HFF-Myc (cell line): ENCODE results near the gene PLXNA3.
A peak's percentile ranks its signal among the peaks of the same experiment; 100 is the strongest.

Experiments
- DNase-seq: peaks from one replicate; pipeline ENCODE4 v3.0.0-alpha.2; 2011; ENCODE audit warnings: low read depth; ENCODE audit errors: extremely low read depth
- H3K4me3 ChIP-seq: replicated peaks from 2 replicates; pipeline ENCODE4 v1.5.1; 2011; ENCODE audit warnings: low read depth, mild to moderate bottlenecking, control low read depth, low read length
- TF ChIP-seq, protein P1 (sequence below): IDR thresholded peaks from 2 replicates; pipeline ENCODE4 v1.5.1; 2012; ENCODE audit warnings: mild to moderate bottlenecking, low read depth, low read length, control low read depth; ENCODE audit errors: missing control alignments

The PLXNA3 gene

DNA sequence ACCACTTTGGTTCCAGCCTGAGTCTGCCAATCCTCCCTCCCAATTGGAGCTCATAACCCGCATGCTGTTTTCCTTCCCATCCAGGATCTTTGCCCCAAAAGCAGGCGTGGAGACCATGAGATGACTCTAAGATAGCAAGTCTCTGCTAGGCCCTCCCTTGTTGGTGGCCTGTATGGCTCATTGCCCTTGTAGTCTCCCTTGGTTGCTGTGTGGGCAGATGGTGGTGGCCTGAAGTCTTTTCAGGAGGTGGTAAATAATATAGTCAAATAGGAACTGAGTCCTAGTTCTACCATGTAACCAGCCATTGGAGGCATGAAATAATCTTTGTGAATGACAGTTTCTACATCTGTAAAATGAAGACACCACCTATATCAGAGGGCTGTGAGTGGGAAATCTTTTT is 28.4 kb upstream of the PLXNA3 start:
- H3K4me3 ChIP-seq, result peak overlapping the region; percentile 58
- no peak for DNase-seq

DNA sequence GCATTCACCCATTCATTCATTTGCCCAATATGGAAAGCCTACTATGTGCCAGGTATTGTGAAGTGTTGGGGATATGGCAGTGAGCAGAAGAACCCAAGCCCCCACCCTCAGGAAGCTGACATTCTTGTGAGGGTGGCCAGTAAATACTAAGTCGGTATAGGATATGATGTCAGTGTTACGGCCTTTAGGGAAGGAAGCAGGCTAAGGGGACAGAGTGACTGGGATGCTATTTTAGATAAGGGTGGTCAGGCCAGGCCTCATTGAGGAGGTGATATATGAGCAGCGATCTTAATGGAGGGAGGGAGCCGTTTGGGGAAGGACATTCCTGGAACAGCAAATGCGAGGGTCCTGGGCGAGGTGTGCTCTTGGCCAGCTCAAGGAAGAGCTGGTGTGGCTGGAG is 27.6 kb upstream of the PLXNA3 start:
- TF ChIP-seq, protein P1, sequence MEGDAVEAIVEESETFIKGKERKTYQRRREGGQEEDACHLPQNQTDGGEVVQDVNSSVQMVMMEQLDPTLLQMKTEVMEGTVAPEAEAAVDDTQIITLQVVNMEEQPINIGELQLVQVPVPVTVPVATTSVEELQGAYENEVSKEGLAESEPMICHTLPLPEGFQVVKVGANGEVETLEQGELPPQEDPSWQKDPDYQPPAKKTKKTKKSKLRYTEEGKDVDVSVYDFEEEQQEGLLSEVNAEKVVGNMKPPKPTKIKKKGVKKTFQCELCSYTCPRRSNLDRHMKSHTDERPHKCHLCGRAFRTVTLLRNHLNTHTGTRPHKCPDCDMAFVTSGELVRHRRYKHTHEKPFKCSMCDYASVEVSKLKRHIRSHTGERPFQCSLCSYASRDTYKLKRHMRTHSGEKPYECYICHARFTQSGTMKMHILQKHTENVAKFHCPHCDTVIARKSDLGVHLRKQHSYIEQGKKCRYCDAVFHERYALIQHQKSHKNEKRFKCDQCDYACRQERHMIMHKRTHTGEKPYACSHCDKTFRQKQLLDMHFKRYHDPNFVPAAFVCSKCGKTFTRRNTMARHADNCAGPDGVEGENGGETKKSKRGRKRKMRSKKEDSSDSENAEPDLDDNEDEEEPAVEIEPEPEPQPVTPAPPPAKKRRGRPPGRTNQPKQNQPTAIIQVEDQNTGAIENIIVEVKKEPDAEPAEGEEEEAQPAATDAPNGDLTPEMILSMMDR, result no peak
- DNase-seq, result no peak
- no peak overlapping the region for H3K4me3 ChIP-seq

More for the DNA sequence above, 28.4 kb upstream of the PLXNA3 start:
- TF ChIP-seq, protein P1, result no peak

DNA sequence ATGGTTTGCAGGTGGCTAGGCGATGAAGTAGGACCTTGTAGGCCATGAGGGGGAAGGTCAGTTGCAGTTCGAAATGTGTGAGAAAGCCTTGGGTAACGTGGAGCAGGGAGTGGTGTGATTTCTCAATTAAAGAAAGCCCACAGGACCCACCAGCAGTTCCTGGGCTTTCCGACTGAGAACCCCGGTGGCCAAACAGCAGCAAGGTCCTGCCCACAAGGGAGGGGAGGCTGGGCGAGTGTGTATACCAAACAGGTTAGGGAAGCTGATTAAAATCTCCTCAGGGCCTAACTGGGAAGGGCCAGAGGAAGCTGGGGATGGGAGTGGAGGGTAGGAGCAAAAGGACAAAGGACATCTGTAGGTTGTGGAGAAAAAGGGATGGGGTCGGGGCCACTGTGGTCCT is 27.2 kb upstream of the PLXNA3 start:
- DNase-seq, result no peak
- TF ChIP-seq, protein P1, result no peak
- H3K4me3 ChIP-seq, result no peak overlapping the region

DNA sequence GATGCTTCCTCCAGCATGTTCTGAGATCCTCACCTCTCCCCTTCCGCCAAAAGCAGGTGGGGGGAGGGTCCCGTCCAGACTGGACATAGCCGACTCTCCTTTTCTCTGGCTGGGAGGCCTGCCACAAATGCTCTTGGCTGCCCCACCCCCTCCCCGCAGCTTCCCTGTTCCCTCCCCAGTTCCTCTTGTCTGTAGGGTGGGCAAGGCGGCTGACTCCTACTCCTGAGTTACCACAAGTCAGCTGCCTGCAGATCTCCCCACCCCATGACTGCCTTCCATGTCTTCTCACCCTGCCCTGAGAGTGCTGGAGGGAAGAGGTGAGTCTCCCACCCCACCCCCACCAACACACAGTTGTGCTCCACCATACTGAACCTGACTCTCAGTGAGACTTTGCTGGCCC is 26.7 kb upstream of the PLXNA3 start:
- H3K4me3 ChIP-seq, result no peak overlapping the region
- TF ChIP-seq, protein P1, result no peak
- no peak for DNase-seq

DNA sequence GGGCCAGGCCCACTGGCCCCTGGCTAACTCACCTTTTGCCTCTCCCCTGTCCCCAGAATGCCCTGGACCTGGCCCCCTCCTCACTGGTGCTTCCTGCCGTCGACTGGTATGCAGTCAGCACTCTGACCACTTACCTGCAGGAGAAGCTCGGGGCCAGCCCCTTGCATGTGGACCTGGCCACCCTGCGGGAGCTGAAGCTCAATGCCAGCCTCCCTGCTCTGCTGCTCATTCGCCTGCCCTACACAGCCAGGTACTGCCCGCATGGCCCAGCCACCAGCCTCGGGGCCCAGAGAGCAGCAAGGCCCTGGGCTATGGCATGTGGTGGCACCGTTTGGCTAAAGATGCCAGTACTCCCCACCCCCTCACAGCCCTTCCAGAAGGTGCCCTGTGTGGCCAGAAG is 25.9 kb upstream of the PLXNA3 start:
- no peak overlapping the region for H3K4me3 ChIP-seq
- DNase-seq, result no peak
- TF ChIP-seq, protein P1, result no peak

DNA sequence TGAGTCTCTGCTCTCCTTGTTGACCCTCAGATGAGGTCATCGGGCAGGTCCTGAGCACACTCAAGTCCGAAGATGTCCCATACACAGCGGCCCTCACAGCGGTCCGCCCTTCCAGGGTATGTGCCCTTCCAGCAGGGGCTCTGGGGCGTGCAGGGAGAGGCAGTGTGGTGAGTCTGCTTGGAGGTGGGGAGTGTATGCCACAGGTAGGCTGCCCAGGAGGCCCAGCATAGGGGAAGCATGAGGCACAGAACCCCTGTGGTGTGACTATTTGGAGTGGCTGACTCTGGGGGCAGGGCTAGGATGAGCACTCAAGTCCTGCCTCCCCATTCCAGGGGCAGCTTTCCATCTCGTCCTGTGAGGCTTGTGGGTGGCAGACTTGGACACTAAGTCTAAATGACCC is 24.5 kb upstream of the PLXNA3 start:
- no peak for DNase-seq
- H3K4me3 ChIP-seq, result no peak overlapping the region
- TF ChIP-seq, protein P1, result no peak
